Lower leg skin (tissue), 4 donors: ENCODE measurements around the gene POLL. TPM values are rescaled to one million over a fixed set of nuclear protein-coding genes. Genes with fewer than 3 reads are reported as not detected.

Experiments
- DNase-seq, 2 donors: peaks; one replicate each; pipeline ENCODE4 v3.0.0-alpha.2; 2019; ENCODE audit warnings: low spot score in 2 of 2
- H3K4me3 ChIP-seq: fragments of 200-600 bp; sonication (generic); 2 replicates; pipeline ENCODE4 v1.5.1; 2017; ENCODE audit warnings: mild to moderate bottlenecking, low read depth; ENCODE audit not compliant: poor library complexity, severe bottlenecking
- CTCF ChIP-seq, 3 donors: fragments of 450-650 bp; IDR thresholded peaks; one replicate each; pipeline ENCODE4 v1.5.1; 2016; ENCODE audit warnings: antibody characterized with exemption in 3 of 3, mild to moderate bottlenecking in 3 of 3, moderate library complexity in 2 of 3
- POLR2A ChIP-seq, 2 donors: fragments of 450-650 bp; IDR thresholded peaks; one replicate each; pipeline ENCODE4 v1.6.1; 2016 to 2017; ENCODE audit warnings: antibody characterized with exemption in 2 of 2, mild to moderate bottlenecking in 1 of 2, moderate library complexity in 1 of 2
- WGBS, 2 donors: methylation state at CpG; one replicate each; pipeline ENCODE4 v1.1.5; 2018; 5-methylcytosine and 5-hydroxymethylcytosine counted together
- intact Hi-C: fragments of 100-400 bp; cut with DNase I; formaldehyde crosslinking; loops from one replicate; pipeline ENCODE4 v1.15.0; 2023; ENCODE audit warnings: low total_unique reads
- microRNA-seq, 2 donors: library from miRNA; unstranded; fragments of <30 nt; microRNA quantifications; one replicate each; pipeline ENCODE4, GENCODE V29; 2016; ENCODE audit warnings: borderline replicate concordance in 2 of 2, borderline number of aligned reads in 1 of 2
- total RNA-seq, 4 donors: library from RNA; depleted of rRNA; stranded (reverse); fragments of >200 nt; gene quantifications; one replicate each; pipeline ENCODE4 v1.1.0, GENCODE V29; 2016

The POLL gene
- total RNA-seq, 4 donors from 2014 or later = 13.6 to 19.9 (median 17.1) TPM

GRCh38 chr10:101536800-101537199 lies 51.3 kb downstream of the POLL start:
- no peak overlapping the region for H3K4me3 ChIP-seq
- TF ChIP-seq POLR2A (IDR thresholded peaks at IDR 0.05) (no peak), CTCF (IDR thresholded peaks at IDR 0.05) (no peak)
- DNase-seq = no peak
- intact Hi-C loops = no loop called here

GRCh38 chr10:101535949-101536348 lies 52.1 kb downstream of the POLL start:
- no peak overlapping the region for H3K4me3 ChIP-seq
- WGBS, 2 donors = 66 to 69% methylated on average over 4 of the region's 4 CpGs
- TF ChIP-seq CTCF (IDR thresholded peaks at IDR 0.05) = no peak
- no peak for TF ChIP-seq POLR2A (IDR thresholded peaks at IDR 0.05)
- no peak for DNase-seq
- intact Hi-C loops = no loop called here

GRCh38 chr10:101529725-101530553 lies 58.1 kb downstream of the POLL start:
- no peak for DNase-seq

GRCh38 chr10:101529207-101529606 lies 58.9 kb downstream of the POLL start:
- 84 to 89% methylated on average over 1 of the region's 1 CpG for WGBS, 2 donors
- no peak overlapping the region for H3K4me3 ChIP-seq
- intact Hi-C loops = no loop called here
- TF ChIP-seq CTCF (IDR thresholded peaks at IDR 0.05) (no peak), POLR2A (IDR thresholded peaks at IDR 0.05) (no peak)
- DNase-seq = no peak

More at GRCh38 chr10:101529725-101530553, 58.1 kb downstream of the POLL start:
- H3K4me3 ChIP-seq = no peak overlapping the region
- intact Hi-C loops = no loop called here
- TF ChIP-seq CTCF (IDR thresholded peaks at IDR 0.05) (no peak), POLR2A (IDR thresholded peaks at IDR 0.05) (no peak)
- WGBS, 2 donors = 72 to 84% methylated on average over 4 of the region's 4 CpGs

Small RNA genes lying within 50 kb of the gene (microRNA-seq; reads per million reads assigned to microRNA genes)
- gene MIR3158-1 (0 reads per million in 2 donors), gene MIR3158-2 (0 reads per million in 2 donors)

Other genes starting within 250 kb of the POLL start
- 10 to 100 TPM; 14.7 to 23.0 (median 16.8) TPM for gene BTRC, start 234.1 kb downstream of the POLL start, total RNA-seq
- 10 to 100 TPM in 3 of 4 donors, 1 to 10 TPM in 1; 9.6 to 18.4 (median 11.4) TPM for gene DPCD, start 64 bp upstream of the POLL start, total RNA-seq
- gene FBXW4, start 106.9 kb upstream of the POLL start, total RNA-seq = 100 to 1,000 TPM in 1 of 4 donors, 10 to 100 TPM in 3; 51.9 to 102 (median 69.6) TPM
- gene FGF8, start 187.9 kb upstream of the POLL start, total RNA-seq = not detected
- 10 to 100 TPM; 24.6 to 37.7 (median 27.4) TPM for gene NPM3, start 195.2 kb upstream of the POLL start, total RNA-seq
- 100 to 1,000 TPM in 3 of 4 donors, 10 to 100 TPM in 1; 72.2 to 188 (median 116) TPM for gene OGA, start 230.2 kb upstream of the POLL start, total RNA-seq